ENCODE measurements around the gene PPM1E. TPM values are rescaled to one million over a fixed set of nuclear protein-coding genes. Genes with fewer than 3 reads are reported as not detected.

PPM1E gene
- total and polyA plus RNA-seq, 2 of the 8 experiments (the other 6 are each of a cell fraction or from before 2014, with no cell fraction given), result 5.0 to 10.4 TPM

DNA sequence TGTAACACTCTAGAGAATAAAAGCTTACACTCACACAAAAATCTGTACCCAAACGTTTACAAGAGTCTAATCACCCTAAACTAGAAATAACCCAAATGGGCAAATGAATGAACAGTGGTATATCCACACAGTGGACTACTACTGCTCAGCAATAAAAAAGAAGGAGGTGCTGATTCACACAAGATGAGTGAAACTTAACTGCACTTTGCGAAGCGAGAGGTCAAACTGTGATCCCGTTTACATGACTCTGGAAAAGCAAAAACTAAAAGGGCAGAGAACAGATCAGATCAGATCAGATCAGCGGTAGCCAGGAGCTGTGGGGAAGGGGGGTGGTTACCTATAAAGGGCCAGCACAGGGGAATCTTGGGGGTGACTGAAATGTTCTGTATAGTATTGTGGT, 237.7 kb downstream of the PPM1E start:
- H3K4me2 ChIP-seq (ENCODE audit: insufficient read depth in 1 of 2, low read depth in 2 of 2, low read length in 2 of 2), result no peak overlapping the region
- no peak overlapping the region for H3K27ac ChIP-seq (ENCODE audit: low read depth, low read length)
- H3K9ac ChIP-seq (replicated peaks in 1 of 4; ENCODE audit: extremely low read depth in 1 of 4, low read depth in 3 of 4, low read length in 3 of 4), result no peak overlapping the region
- no peaks in the 10 kb centered on the region for H3K9me3 ChIP-seq (ENCODE audit: insufficient read depth in 2 of 2, low read depth in 1 of 2, low read length in 1 of 2)
- no peak overlapping the region for H3K56ac ChIP-seq (replicated peaks; ENCODE audit: insufficient read length, low read depth, low read length)
- 0 out of 2 replicates have a peak overlapping the region, but pooled peaks have one; percentile 44 for H2BK5ac ChIP-seq (ENCODE audit: low read depth, low read length)
- H3K79me1 ChIP-seq (ENCODE audit: low read depth, low read length), result no peaks in the 10 kb centered on the region
- TF ChIP-seq SP2 (IDR thresholded peaks at IDR 0.05; ENCODE audit: low read length) (no peak), SIRT6 (IDR thresholded peaks at IDR 0.05; ENCODE audit: low read length) (no peak), SP1 (IDR thresholded peaks at IDR 0.05; ENCODE audit: low read depth, low read length) (no peak), POLR2AphosphoS5 (IDR thresholded peaks at IDR 0.05; ENCODE audit: low read depth, low read length) (no peak), GTF2F1 (IDR thresholded peaks at IDR 0.05; ENCODE audit: borderline replicate concordance, low read depth, low read length) (no peak), CHD2 (IDR thresholded peaks at IDR 0.05; ENCODE audit: low read length) (no peak), NANOG (IDR thresholded peaks at IDR 0.05; ENCODE audit: insufficient read depth, low read depth, low read length, poor library complexity, severe bottlenecking) (no peak), BCL11A (IDR thresholded peaks at IDR 0.05; ENCODE audit: low read depth in 2 of 2, low read length in 2 of 2) (no peak)
- no peaks in the 10 kb centered on the region for H3K27me3 ChIP-seq (replicated peaks in 1 of 4; ENCODE audit: control insufficient read depth in 3 of 4, extremely low read depth in 1 of 4, insufficient read depth in 3 of 4, low read length in 3 of 4)
- no peak overlapping the region for H3K14ac ChIP-seq (ENCODE audit: insufficient read length)
- no peak overlapping the region for H4K8ac ChIP-seq (ENCODE audit: extremely low read depth, insufficient read depth, low read length)
- no peak overlapping the region for H2AK5ac ChIP-seq (ENCODE audit: low read depth, low read length)
- H2BK15ac ChIP-seq (ENCODE audit: low read length), result no peak overlapping the region
- no peaks in the 10 kb centered on the region for H3K23me2 ChIP-seq (ENCODE audit: low read depth, low read length)
- no peaks in the 10 kb centered on the region for H4K20me1 ChIP-seq (replicated peaks in 1 of 2; ENCODE audit: control insufficient read depth in 1 of 2, insufficient read depth in 2 of 2, low read length in 2 of 2)
- H3K79me2 ChIP-seq (ENCODE audit: control insufficient read depth in 1 of 2, insufficient read depth in 2 of 2, low read length in 2 of 2), result no peaks in the 10 kb centered on the region
- 79% methylated on average over 5 of the region's 5 CpGs; no CpG with 5 or more reads in 1 of the 2 experiments for WGBS, 2 experiments (ENCODE audit: extremely low coverage in 1 of 2, insufficient coverage in 1 of 2, insufficient read length in 1 of 2, insufficient replicate concordance in 2 of 2, low coverage in 1 of 2, low lambda C conversion rate in 2 of 2, missing lambda C conversion rate in 1 of 2)
- no peak overlapping the region for H2BK20ac ChIP-seq (ENCODE audit: low read length)
- H2BK120ac ChIP-seq (replicated peaks; ENCODE audit: low read depth, low read length), result no peak overlapping the region
- H4K5ac ChIP-seq (ENCODE audit: insufficient read length, low read depth, low read length), result no peak overlapping the region
- H3K4ac ChIP-seq (replicated peaks; ENCODE audit: insufficient read length, low read depth, low read length), result no peak overlapping the region
- no peak overlapping the region for H2AFZ ChIP-seq (ENCODE audit: low read length)
- H3K18ac ChIP-seq (ENCODE audit: extremely low read depth, low read length), result peak overlapping the region; percentile 32; the same call in 1 of the 2 replicates
- H3K4me1 ChIP-seq (replicated peaks in 1 of 4; ENCODE audit: control insufficient read depth in 3 of 4, insufficient read depth in 4 of 4, low read length in 3 of 4), result no peaks in the 10 kb centered on the region; a peak in 1 of 7 replicates
- ChIA-PET CTCF (ENCODE audit: partially characterized antibody) (interaction anchor here (0.7 to 3.7 kb wide), 6 partner anchors 8 to 283 kb away, joined by 3 to 11 read pairs (median 3); no protein-coding TSS in a partner anchor), POLR2A (ENCODE audit: partially characterized antibody) (no interaction called here)
- DNase-seq (ENCODE audit: low read depth in 1 of 2, low spot score in 2 of 2), result no peak
- FAIRE-seq, result no peak
- H3K23ac ChIP-seq (ENCODE audit: insufficient read length), result no peak overlapping the region
- no peak overlapping the region; the same call in 1 of the 2 replicates for H2BK12ac ChIP-seq (ENCODE audit: low read depth, low read length)
- peaks cover 0 to 3% (median 2%) of the 10 kb centered on the region in 4 experiments; a peak in 5 of 8 replicates for H3K36me3 ChIP-seq (ENCODE audit: control insufficient read depth in 2 of 4, insufficient read depth in 4 of 4, low read length in 3 of 4)
- no peak overlapping the region for H4K91ac ChIP-seq (replicated peaks; ENCODE audit: insufficient read length, low read length)
- H3K4me3 ChIP-seq (ENCODE audit: extremely low read depth in 1 of 4, insufficient read depth in 2 of 4, low read depth in 3 of 4, low read length in 4 of 4), result no peak overlapping the region

All from H1 (cell line).